A549 (cell line): Measurements from ENCODE around the gene SCN5A.

Source experiments
- BHLHE40 ChIP-seq: IDR thresholded peaks from 2 replicates; pipeline ENCODE4 v1.6.1; 2012; ENCODE audit warnings: low read depth, low read length, inconsistent platforms
- ESRRA ChIP-seq: fragments of 150-350 bp; IDR thresholded peaks from 2 replicates; pipeline ENCODE4 v1.6.1; 2014; ENCODE audit warnings: mild to moderate bottlenecking, low read length, borderline replicate concordance
- NFE2L2 ChIP-seq: fragments of 150-350 bp; conservative IDR thresholded peaks from 2 replicates; pipeline ENCODE4 v1.6.1; 2014; ENCODE audit warnings: low read length
- POLR2A ChIP-seq: IDR thresholded peaks from 2 replicates; pipeline ENCODE4 v1.6.1; 2012; ENCODE audit warnings: mild to moderate bottlenecking, low read length
- TF ChIP-seq, protein P1 (sequence below): fragments of >200 bp; sonication (Bioruptor Twin); formaldehyde crosslinking; IDR thresholded peaks from 3 replicates; pipeline ENCODE4 v1.5.1; 2016
- TF ChIP-seq, protein P2 (sequence below): fragments of 450-650 bp; IDR thresholded peaks from 2 replicates; pipeline ENCODE4 v1.6.1; 2014; ENCODE audit warnings: antibody characterized with exemption

DNA sequence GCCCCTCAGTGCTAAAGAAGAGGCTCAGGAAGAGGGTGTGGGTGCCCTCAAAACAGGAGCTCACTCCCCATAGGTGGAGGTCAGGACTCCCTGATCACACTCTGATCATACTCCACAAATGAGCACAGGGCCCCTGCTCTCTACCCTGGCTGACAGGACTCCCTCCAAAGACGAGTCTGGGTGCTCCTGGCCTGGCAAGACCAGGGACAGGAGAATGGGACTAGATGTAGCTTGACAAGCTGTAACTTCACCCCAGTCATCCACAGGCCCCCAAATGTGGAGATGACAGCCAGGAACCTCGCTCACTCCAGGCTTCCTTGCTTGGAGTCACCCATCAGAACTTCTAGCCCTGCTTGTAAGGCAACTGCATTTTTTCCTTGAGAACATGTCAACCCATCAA lies 11.1 kb downstream of the SCN5A start:
- TF ChIP-seq, protein P1, sequence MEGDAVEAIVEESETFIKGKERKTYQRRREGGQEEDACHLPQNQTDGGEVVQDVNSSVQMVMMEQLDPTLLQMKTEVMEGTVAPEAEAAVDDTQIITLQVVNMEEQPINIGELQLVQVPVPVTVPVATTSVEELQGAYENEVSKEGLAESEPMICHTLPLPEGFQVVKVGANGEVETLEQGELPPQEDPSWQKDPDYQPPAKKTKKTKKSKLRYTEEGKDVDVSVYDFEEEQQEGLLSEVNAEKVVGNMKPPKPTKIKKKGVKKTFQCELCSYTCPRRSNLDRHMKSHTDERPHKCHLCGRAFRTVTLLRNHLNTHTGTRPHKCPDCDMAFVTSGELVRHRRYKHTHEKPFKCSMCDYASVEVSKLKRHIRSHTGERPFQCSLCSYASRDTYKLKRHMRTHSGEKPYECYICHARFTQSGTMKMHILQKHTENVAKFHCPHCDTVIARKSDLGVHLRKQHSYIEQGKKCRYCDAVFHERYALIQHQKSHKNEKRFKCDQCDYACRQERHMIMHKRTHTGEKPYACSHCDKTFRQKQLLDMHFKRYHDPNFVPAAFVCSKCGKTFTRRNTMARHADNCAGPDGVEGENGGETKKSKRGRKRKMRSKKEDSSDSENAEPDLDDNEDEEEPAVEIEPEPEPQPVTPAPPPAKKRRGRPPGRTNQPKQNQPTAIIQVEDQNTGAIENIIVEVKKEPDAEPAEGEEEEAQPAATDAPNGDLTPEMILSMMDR, result no peak
- TF ChIP-seq NFE2L2 (no peak), POLR2A (no peak), BHLHE40 (no peak), ESRRA (no peak)
- TF ChIP-seq, protein P2, sequence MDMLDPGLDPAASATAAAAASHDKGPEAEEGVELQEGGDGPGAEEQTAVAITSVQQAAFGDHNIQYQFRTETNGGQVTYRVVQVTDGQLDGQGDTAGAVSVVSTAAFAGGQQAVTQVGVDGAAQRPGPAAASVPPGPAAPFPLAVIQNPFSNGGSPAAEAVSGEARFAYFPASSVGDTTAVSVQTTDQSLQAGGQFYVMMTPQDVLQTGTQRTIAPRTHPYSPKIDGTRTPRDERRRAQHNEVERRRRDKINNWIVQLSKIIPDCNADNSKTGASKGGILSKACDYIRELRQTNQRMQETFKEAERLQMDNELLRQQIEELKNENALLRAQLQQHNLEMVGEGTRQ, result no peak
